AG09319 (cell line): ENCODE results near the gene CEACAM19.

Experiments used
- DNase-seq: peaks from one replicate; pipeline ENCODE4 v3.0.0-alpha.2; 2010; ENCODE audit warnings: low read depth; ENCODE audit errors: extremely low read depth
- TF ChIP-seq, protein P1 (sequence below): IDR thresholded peaks from 2 replicates; pipeline ENCODE4 v1.5.1; 2011; ENCODE audit warnings: low read depth, mild to moderate bottlenecking, inconsistent platforms, low read length, moderate library complexity

Gene CEACAM19

DNA sequence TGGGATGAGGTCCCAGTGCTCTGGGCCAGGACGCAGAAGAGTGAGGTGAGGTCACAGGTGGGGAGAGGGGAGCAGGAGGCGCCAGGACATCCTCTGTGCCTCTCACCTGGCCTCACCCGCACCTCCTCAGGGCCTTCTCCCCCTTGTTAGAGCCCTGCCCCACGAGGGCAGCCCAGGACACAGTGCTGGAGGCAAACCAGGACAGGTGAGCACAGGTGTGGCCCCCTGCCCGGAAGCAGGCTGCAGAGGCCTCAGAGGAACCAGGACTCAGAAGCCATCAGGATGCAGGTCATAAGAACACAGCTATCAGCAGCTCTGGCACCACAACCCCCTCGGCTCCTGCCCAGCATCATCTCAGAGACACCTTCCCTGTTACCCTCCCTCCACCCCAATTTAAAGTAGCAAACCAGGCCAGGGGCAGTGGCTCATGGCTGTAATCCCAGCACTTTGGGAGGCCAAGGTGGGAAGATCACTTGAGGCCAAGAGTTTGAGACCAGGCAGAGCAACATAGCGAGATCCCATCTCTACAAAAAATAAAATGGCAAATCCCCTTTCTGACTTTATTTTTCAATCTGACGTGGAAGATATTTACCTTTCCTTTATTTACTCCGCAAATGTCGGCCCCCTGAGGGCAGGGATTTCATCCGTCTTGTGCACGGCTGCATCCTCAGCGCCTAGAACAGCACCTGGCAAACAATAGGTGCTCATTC lies 27.4 kb downstream of the CEACAM19 start, which contains the start of gene CEACAM16:
Gene CEACAM16 (plus strand): TSS at position 660 of the 710 bp plus-strand sequence. CDS start 2,306 bp downstream, outside the sequence.
- TF ChIP-seq, protein P1, sequence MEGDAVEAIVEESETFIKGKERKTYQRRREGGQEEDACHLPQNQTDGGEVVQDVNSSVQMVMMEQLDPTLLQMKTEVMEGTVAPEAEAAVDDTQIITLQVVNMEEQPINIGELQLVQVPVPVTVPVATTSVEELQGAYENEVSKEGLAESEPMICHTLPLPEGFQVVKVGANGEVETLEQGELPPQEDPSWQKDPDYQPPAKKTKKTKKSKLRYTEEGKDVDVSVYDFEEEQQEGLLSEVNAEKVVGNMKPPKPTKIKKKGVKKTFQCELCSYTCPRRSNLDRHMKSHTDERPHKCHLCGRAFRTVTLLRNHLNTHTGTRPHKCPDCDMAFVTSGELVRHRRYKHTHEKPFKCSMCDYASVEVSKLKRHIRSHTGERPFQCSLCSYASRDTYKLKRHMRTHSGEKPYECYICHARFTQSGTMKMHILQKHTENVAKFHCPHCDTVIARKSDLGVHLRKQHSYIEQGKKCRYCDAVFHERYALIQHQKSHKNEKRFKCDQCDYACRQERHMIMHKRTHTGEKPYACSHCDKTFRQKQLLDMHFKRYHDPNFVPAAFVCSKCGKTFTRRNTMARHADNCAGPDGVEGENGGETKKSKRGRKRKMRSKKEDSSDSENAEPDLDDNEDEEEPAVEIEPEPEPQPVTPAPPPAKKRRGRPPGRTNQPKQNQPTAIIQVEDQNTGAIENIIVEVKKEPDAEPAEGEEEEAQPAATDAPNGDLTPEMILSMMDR: no peak
- no peak for DNase-seq

DNA sequence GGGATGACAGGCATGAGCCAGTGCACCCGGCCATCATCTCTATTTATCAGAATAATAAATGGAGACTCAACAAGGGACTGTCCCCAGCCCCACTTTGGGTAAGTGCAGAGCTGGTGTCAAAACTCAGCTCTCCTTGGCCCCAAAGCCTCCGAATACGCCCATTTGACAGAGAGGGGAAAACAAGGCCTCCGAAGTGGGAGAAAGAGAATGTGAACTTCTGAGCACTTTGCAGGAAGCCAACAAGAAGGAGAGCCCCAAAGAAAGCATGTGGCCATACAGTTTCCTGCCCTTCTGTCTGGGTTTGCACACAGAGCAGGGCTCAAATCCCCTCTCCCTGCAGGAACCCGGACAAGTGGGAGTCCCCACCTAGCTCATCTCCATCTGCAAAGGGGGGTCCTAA lies 29.3 kb downstream of the CEACAM19 start:
- TF ChIP-seq, protein P1: no peak
- DNase-seq: no peak

DNA sequence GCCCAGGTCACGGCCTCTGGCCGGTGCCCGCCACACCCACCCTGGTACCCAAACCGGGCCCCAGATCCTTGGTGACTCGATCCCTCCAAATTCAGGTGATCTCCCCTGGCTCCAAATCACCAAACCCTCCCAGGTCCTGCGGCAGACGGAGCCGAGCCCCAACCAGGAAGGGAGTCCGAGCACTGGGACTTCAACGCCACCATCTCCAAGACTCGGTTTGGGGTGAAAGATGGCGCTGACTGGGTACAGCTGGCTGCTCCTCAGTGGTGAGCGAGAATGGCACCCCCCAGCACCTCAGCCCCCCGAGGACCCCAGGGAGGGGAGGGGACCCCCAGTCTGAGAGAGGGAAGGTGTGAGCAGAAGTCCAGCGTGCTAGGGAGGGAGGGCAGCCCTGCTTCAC lies 29.9 kb downstream of the CEACAM19 start:
- DNase-seq: no peak
- TF ChIP-seq, protein P1: no peak

DNA sequence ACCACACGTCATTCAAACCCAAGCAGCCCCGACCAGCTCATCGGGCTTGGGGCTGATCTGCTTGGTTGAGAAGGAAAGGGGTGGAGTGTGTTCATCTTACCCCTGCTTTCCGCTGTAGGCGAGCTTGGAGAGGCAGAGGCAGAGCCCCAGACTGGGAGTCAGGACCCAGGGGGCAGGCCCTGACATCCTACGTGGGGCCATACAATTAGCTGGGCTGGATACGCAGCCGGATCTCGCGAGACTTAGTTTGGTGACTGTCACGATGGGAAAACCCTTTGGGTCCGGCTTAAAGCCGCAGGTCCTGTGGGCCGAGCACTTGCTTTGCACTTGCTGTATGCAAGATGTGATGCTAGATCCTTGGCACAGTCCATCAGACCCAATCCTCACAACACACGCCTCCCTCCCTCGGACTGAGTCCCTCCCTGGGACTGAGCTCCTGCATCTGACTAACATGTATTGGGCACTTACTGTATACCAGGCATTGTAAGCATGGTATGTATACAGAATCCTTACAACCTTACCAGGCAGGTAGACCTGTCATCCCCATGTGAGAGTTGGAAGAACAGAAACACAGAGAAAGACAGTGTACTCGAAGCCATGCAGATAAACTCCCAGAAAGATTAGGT lies 31.4 kb downstream of the CEACAM19 start:
- no peak for DNase-seq
- TF ChIP-seq, protein P1: no peak

DNA sequence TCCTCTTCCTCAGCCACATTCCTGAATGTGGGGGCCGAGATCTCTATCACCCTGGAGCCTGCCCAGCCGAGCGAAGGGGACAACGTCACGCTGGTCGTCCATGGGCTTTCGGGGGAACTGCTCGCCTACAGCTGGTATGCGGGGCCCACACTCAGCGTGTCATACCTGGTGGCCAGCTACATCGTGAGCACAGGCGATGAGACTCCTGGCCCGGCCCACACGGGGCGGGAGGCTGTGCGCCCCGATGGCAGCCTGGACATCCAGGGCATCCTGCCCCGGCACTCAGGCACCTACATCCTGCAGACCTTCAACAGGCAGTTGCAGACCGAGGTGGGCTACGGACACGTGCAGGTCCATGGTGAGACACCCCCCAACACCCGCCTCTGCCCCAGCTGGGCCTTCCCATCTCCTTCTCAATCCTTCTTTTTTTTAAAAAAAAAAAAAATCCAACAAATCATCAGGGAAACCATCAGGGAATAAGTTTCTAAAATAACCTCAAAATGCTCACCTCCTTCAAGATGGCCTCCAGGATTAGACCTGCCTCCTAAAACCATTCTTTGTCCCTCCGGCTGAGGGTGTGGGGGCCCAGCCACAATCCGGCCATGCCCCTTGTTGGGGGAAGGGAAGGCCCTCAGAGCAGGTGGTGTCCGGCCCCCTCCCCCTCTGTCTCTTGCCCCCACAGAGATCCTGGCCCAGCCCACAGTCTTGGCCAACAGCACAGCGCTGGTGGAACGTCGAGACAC lies 32.2 kb downstream of the CEACAM19 start:
- DNase-seq: no peak
- TF ChIP-seq, protein P1: no peak

DNA sequence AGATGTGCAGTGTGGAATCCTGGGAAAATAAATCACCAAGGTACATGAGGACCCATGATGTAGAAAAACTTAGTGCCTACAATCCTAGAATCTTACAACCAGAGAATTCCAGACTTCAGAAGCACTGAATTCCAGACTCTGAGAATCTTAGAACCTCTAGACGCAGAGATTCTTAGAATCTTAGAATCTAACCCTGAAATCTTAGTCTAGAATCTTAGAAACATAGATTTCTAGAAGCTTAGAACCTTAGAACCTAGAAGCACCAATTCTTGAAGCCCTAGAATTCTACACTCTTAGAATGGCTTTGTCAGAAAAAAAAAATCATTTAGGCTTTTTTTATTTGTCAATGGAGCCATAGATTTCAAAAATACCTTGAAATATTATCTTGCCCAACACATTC lies 33.7 kb downstream of the CEACAM19 start:
- TF ChIP-seq, protein P1: no peak
- no peak for DNase-seq
